H1 (cell line): ENCODE data around the gene PCDHA1. TPM values are rescaled to one million over a fixed set of nuclear protein-coding genes. Genes with fewer than 3 reads are reported as not detected.

ENCODE experiments used
- CTCF ChIA-PET: fragments of 300-600 bp; sonication (Branson Sonifier 250); formaldehyde crosslinking; loops from one replicate; lab custom pipeline; 2021; ENCODE audit not compliant: partially characterized antibody; lab: Charles Lee
- POLR2A ChIA-PET: fragments of 300-600 bp; sonication (Branson Sonifier 250); formaldehyde crosslinking; loops from one replicate; lab custom pipeline; 2021; ENCODE audit warnings: inconsistent platforms; ENCODE audit not compliant: partially characterized antibody; lab: Charles Lee
- DNase-seq, 2 experiments: peaks; one replicate each; pipeline versions ENCODE4 v3.0.0 to v3.0.0-alpha.2; 2010 to 2022; ENCODE audit warnings: low spot score in 2 of 2, low read depth in 1 of 2, mixed read lengths in 1 of 2
- FAIRE-seq: peaks from 2 replicates; lab custom pipeline; 2011; peaks lifted over from hg19 to GRCh38; lab: Jason Lieb, UNC
- H2AFZ ChIP-seq: 2 replicates; pipeline ENCODE4 v1.8.1; 2012; ENCODE audit warnings: low read length, inconsistent platforms
- H2AK5ac ChIP-seq: 2 replicates; pipeline ENCODE4 v1.6.1; 2013; ENCODE audit warnings: low read depth, low read length
- H2BK120ac ChIP-seq: replicated peaks from 2 replicates; pipeline ENCODE3; 2013; ENCODE audit warnings: low read depth, low read length, inconsistent platforms
- H2BK12ac ChIP-seq: 2 replicates; pipeline ENCODE4 v1.6.1; 2013; ENCODE audit warnings: low read depth, low read length
- H2BK15ac ChIP-seq: 2 replicates; pipeline ENCODE4 v1.6.1; 2013; ENCODE audit warnings: low read length
- H2BK20ac ChIP-seq: 2 replicates; pipeline ENCODE4 v1.6.1; 2013; ENCODE audit warnings: low read length
- H2BK5ac ChIP-seq: 2 replicates; pipeline ENCODE4 v1.6.1; 2013; ENCODE audit warnings: low read depth, low read length
- H3K14ac ChIP-seq: 2 replicates; pipeline ENCODE4 v1.6.1; 2013; ENCODE audit warnings: inconsistent platforms; ENCODE audit not compliant: insufficient read length
- H3K18ac ChIP-seq: 2 replicates; pipeline ENCODE4 v1.6.1; 2013; ENCODE audit warnings: low read length; ENCODE audit errors: extremely low read depth
- H3K23ac ChIP-seq: 2 replicates; pipeline ENCODE4 v1.6.1; 2013; ENCODE audit warnings: inconsistent platforms; ENCODE audit not compliant: insufficient read length
- H3K23me2 ChIP-seq: 2 replicates; pipeline ENCODE4 v1.6.1; 2013; ENCODE audit warnings: low read depth, low read length
- H3K27ac ChIP-seq: 2 replicates; pipeline ENCODE4 v1.6.1; 2011; ENCODE audit warnings: low read depth, low read length, inconsistent platforms
- H3K27me3 ChIP-seq, 4 experiments: replicated peaks in 1 of 4; 1 replicate in 1 of 4; 2 replicates in 3 of 4; pipeline versions ENCODE4 v1.6.1 to v1.8.1; 2011 to 2013; ENCODE audit warnings: low read length in 3 of 4, mild to moderate bottlenecking in 3 of 4, inconsistent platforms in 2 of 4, mixed read lengths in 2 of 4, moderate library complexity in 1 of 4; ENCODE audit not compliant: control insufficient read depth in 3 of 4, insufficient read depth in 3 of 4; ENCODE audit errors: extremely low read depth in 1 of 4
- H3K36me3 ChIP-seq, 4 experiments: 2 replicates each; pipeline versions ENCODE4 v1.6.1 to v1.8.1; 2011 to 2013; ENCODE audit warnings: mild to moderate bottlenecking in 4 of 4, low read length in 3 of 4, moderate library complexity in 2 of 4, control low read depth in 1 of 4, inconsistent platforms in 1 of 4; ENCODE audit not compliant: insufficient read depth in 4 of 4, control insufficient read depth in 2 of 4
- H3K4ac ChIP-seq: replicated peaks from 2 replicates; pipeline ENCODE3; 2013; ENCODE audit warnings: low read length, low read depth, mixed read lengths, inconsistent platforms; ENCODE audit not compliant: insufficient read length
- H3K4me1 ChIP-seq, 4 experiments: replicated peaks in 1 of 4; 1 replicate in 1 of 4; 2 replicates in 3 of 4; pipeline versions ENCODE4 v1.6.1 to v1.8.1; 2011 to 2013; ENCODE audit warnings: low read length in 3 of 4, inconsistent platforms in 2 of 4, mixed read lengths in 1 of 4; ENCODE audit not compliant: insufficient read depth in 4 of 4, control insufficient read depth in 3 of 4
- H3K4me2 ChIP-seq, 2 experiments: 2 replicates each; pipeline versions ENCODE4 v1.6.1 to v1.8.1; 2011 to 2013; ENCODE audit warnings: low read depth in 2 of 2, low read length in 2 of 2, control low read depth in 1 of 2, inconsistent platforms in 1 of 2, mild to moderate bottlenecking in 1 of 2; ENCODE audit not compliant: insufficient read depth in 1 of 2
- H3K4me3 ChIP-seq, 4 experiments: fragments of 200-600, 300-600 bp in 1 of 4; sonication (generic), shearing (Covaris generic), sonication (Bioruptor Twin) in 1 of 4; 2 replicates each; pipeline versions ENCODE4 v1.5.1 to v1.8.1; 2011 to 2016; ENCODE audit warnings: low read length in 4 of 4, low read depth in 3 of 4, control low read depth in 2 of 4, inconsistent platforms in 2 of 4, mild to moderate bottlenecking in 2 of 4, mixed read lengths in 1 of 4, moderate library complexity in 1 of 4; ENCODE audit not compliant: insufficient read depth in 2 of 4; ENCODE audit errors: extremely low read depth in 1 of 4
- H3K56ac ChIP-seq: replicated peaks from 2 replicates; pipeline ENCODE3; 2013; ENCODE audit warnings: low read depth, mild to moderate bottlenecking, mixed read lengths, low read length, inconsistent platforms; ENCODE audit not compliant: insufficient read length
- H3K79me1 ChIP-seq: 2 replicates; pipeline ENCODE4 v1.6.1; 2013; ENCODE audit warnings: low read depth, low read length, control low read depth
- H3K79me2 ChIP-seq, 2 experiments: 2 replicates each; pipeline versions ENCODE4 v1.6.1 to v1.8.1; 2012 to 2013; ENCODE audit warnings: low read length in 2 of 2, mild to moderate bottlenecking in 2 of 2, inconsistent platforms in 1 of 2; ENCODE audit not compliant: insufficient read depth in 2 of 2, control insufficient read depth in 1 of 2
- H3K9ac ChIP-seq, 4 experiments: replicated peaks in 1 of 4; 1 replicate in 1 of 4; 2 replicates in 3 of 4; pipeline versions ENCODE4 v1.6.1 to v1.8.1; 2011 to 2013; ENCODE audit warnings: low read depth in 3 of 4, low read length in 3 of 4, control low read depth in 2 of 4, mild to moderate bottlenecking in 2 of 4, moderate library complexity in 2 of 4, inconsistent platforms in 1 of 4; ENCODE audit errors: extremely low read depth in 1 of 4
- H3K9me3 ChIP-seq, 2 experiments: 2 replicates each; pipeline versions ENCODE4 v1.6.1 to v1.8.1; 2012 to 2013; ENCODE audit warnings: mild to moderate bottlenecking in 2 of 2, moderate library complexity in 2 of 2, control low read depth in 1 of 2, inconsistent platforms in 1 of 2, low read depth in 1 of 2, low read length in 1 of 2, mixed read lengths in 1 of 2; ENCODE audit not compliant: insufficient read depth in 2 of 2
- H4K20me1 ChIP-seq, 2 experiments: replicated peaks in 1 of 2; 2 replicates each; pipeline versions ENCODE3 to v1.8.1; 2011 to 2013; ENCODE audit warnings: inconsistent platforms in 2 of 2, low read length in 2 of 2, mild to moderate bottlenecking in 1 of 2; ENCODE audit not compliant: insufficient read depth in 2 of 2, control insufficient read depth in 1 of 2
- H4K5ac ChIP-seq: 2 replicates; pipeline ENCODE4 v1.6.1; 2013; ENCODE audit warnings: low read length, low read depth, mixed read lengths, inconsistent platforms; ENCODE audit not compliant: insufficient read length
- H4K8ac ChIP-seq: 2 replicates; pipeline ENCODE4 v1.8.0; 2013; ENCODE audit warnings: mild to moderate bottlenecking, moderate library complexity, low read length, inconsistent platforms; ENCODE audit not compliant: insufficient read depth; ENCODE audit errors: extremely low read depth
- H4K91ac ChIP-seq: replicated peaks from 2 replicates; pipeline ENCODE3; 2013; ENCODE audit warnings: low read length, mixed read lengths, inconsistent platforms; ENCODE audit not compliant: insufficient read length
- BACH1 ChIP-seq: IDR thresholded peaks from 2 replicates; pipeline ENCODE4 v1.6.1; 2012; ENCODE audit warnings: low read length, improper control_type of control experiment
- RBBP5 ChIP-seq: IDR thresholded peaks from 2 replicates; pipeline ENCODE4 v1.7.1; 2012; ENCODE audit warnings: low read depth, mild to moderate bottlenecking, inconsistent platforms, low read length, moderate library complexity, borderline replicate concordance
- WGBS, 2 experiments: shearing (Covaris generic) in 1 of 2; methylation state at CpG; one replicate each; pipeline versions ENCODE4 v1.1.6 to v1.1.7; 2013 to 2015; ENCODE audit warnings: low lambda C conversion rate in 2 of 2, mixed read lengths in 2 of 2, inconsistent platforms in 1 of 2, low coverage in 1 of 2, missing lambda C conversion rate in 1 of 2; ENCODE audit not compliant: insufficient replicate concordance in 2 of 2, insufficient coverage in 1 of 2, insufficient read length in 1 of 2; ENCODE audit errors: extremely low coverage in 1 of 2, missing lambda C conversion rate in 1 of 2; 5-methylcytosine and 5-hydroxymethylcytosine counted together
- polyA plus RNA-seq, 7 experiments: library from polyadenylated mRNA; depleted of rRNA in 3 of 7; stranded (reverse) in 5 of 7; unstranded in 2 of 7; fragments of >200 nt in 5 of 7; fragments of 200-250 nt in 2 of 7; gene quantifications; 1 replicate in 5 of 7; 2 replicates in 1 of 7; 4 replicates in 1 of 7; pipeline versions ENCODE4 v1.2.1 to v1.2.3, GENCODE V29; 2011 to 2013; ENCODE audit warnings: missing spikeins in 2 of 7, mixed read lengths in 2 of 7
- total RNA-seq: library from RNA; stranded (reverse); fragmentation: NEBNext Ultra II Directional; extraction: Animal tissue kit (Norgen Biotek cat#: 25700); gene quantifications from 2 replicates; pipeline ENCODE4 v1.2.1, GENCODE V29; 2021

PCDHA1 gene
- total and polyA plus RNA-seq, 2 of the 8 experiments (the other 6 are each of a cell fraction or from before 2014, with no cell fraction given), result 0.23 to 0.50 TPM

DNA sequence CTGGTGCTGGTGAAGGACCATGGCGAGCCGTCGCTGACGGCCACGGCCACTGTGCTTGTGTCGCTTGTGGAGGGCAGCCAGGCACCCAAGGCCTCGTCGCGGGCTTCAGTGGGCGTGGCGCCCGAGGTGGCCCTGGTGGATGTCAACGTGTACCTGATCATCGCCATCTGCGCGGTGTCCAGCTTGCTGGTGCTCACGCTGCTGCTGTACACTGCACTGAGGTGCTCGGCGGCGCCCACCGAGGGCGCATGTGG, 72.0 kb downstream of the PCDHA1 start:
- Histone ChIP-seq H3K4me2 (0 out of 4 replicates have a peak overlapping the region, but pooled peaks of 1 of the 2 experiments have one; percentile 13), H3K9ac (no peak overlapping the region), H3K79me1 (no peaks in the 10 kb centered on the region), H3K23ac (no peak overlapping the region), H3K36me3 (peaks cover 0 to 15% (median 3%) of the 10 kb centered on the region in 4 experiments; a peak in 3 of 8 replicates), H3K27ac (no peak overlapping the region), H3K4me1 (no peaks in the 10 kb centered on the region)
- WGBS, 2 experiments, result no CpG with 5 or more reads among the region's 22 CpGs
- TF ChIP-seq RBBP5 (no peak), BACH1 (no peak)
- TF ChIP-seq, all 59 proteins: peak for 0
- H4K91ac ChIP-seq, result no peak overlapping the region
- ChIA-PET POLR2A (no interaction called here), CTCF (interaction anchor here (0.9 to 3.4 kb wide), 4 partner anchors 11 to 34 kb away, joined by 3 to 23 read pairs (median 4); partner anchors contain the start of genes PCDHA11 and PCDHA6)
- H3K9me3 ChIP-seq, result peaks cover 6 to 22% of the 10 kb centered on the region in 2 experiments; a peak in 3 of 4 replicates
- H2BK5ac ChIP-seq, result no peak overlapping the region
- no peaks in the 10 kb centered on the region for H3K27me3 ChIP-seq
- H3K18ac ChIP-seq, result no peak overlapping the region
- no peak overlapping the region for H3K4ac ChIP-seq
- no peak overlapping the region for H2BK15ac ChIP-seq
- no peak overlapping the region for H2AK5ac ChIP-seq
- H2BK20ac ChIP-seq, result no peak overlapping the region
- H4K8ac ChIP-seq, result no peak overlapping the region; the same call in 1 of the 2 replicates
- no peak overlapping the region for H2AFZ ChIP-seq
- H3K23me2 ChIP-seq, result no peaks in the 10 kb centered on the region
- DNase-seq (no peak), FAIRE-seq (no peak)
- H3K4me3 ChIP-seq, result no peak overlapping the region
- H2BK120ac ChIP-seq, result no peak overlapping the region
- no peak overlapping the region for H3K56ac ChIP-seq
- H3K79me2 ChIP-seq, result no peaks in the 10 kb centered on the region
- no peaks in the 10 kb centered on the region for H4K20me1 ChIP-seq
- H2BK12ac ChIP-seq, result no peak overlapping the region
- H3K14ac ChIP-seq, result no peak overlapping the region
- no peak overlapping the region for H4K5ac ChIP-seq
